H1 (cell line): ENCODE results near the gene INHA. TPM values are rescaled to one million over a fixed set of nuclear protein-coding genes. Genes with fewer than 3 reads are reported as not detected.

Experiments
- ASH2L ChIP-seq: fragments of 200-600, 300-600 bp; sonication (generic); IDR thresholded peaks from one replicate; pipeline ENCODE4 v1.7.1; 2017; ENCODE audit warnings: low read length
- CEBPB ChIP-seq: IDR thresholded peaks from 2 replicates; pipeline ENCODE4 v1.6.1; 2012; ENCODE audit warnings: low read depth, low read length
- CHD2 ChIP-seq: IDR thresholded peaks from 2 replicates; pipeline ENCODE4 v1.6.1; 2012; ENCODE audit warnings: low read length, improper control_type of control experiment
- CTBP2 ChIP-seq: IDR thresholded peaks from 2 replicates; pipeline ENCODE4 v1.7.0; 2011; ENCODE audit warnings: borderline replicate concordance, mild to moderate bottlenecking, moderate library complexity, mixed read lengths, low read length; ENCODE audit not compliant: insufficient read depth, insufficient read length
- GABPA ChIP-seq: IDR thresholded peaks from 2 replicates; pipeline ENCODE4 v1.6.1; 2011; ENCODE audit warnings: mild to moderate bottlenecking, low read length, moderate library complexity, borderline replicate concordance; ENCODE audit not compliant: insufficient read depth
- JUN ChIP-seq: IDR thresholded peaks from 2 replicates; pipeline ENCODE4 v1.6.1; 2011; ENCODE audit warnings: low read depth, mild to moderate bottlenecking, improper control_type of control experiment, low read length
- SIN3A ChIP-seq, 2 experiments: IDR thresholded peaks in 1 of 2; conservative IDR thresholded peaks in 1 of 2; 2 replicates each; pipeline ENCODE4 v1.6.1; 2011 to 2012; ENCODE audit warnings: low read length in 2 of 2, improper control_type of control experiment in 1 of 2, low read depth in 1 of 2, mild to moderate bottlenecking in 1 of 2
- SP4 ChIP-seq: IDR thresholded peaks from 2 replicates; pipeline ENCODE4 v1.6.1; 2012; ENCODE audit warnings: low read length, inconsistent platforms
- TBP ChIP-seq: IDR thresholded peaks from 2 replicates; pipeline ENCODE4 v1.6.1; 2011; ENCODE audit warnings: low read depth, low read length, improper control_type of control experiment
- polyA plus RNA-seq, 7 experiments: library from polyadenylated mRNA; depleted of rRNA in 3 of 7; stranded (reverse) in 5 of 7; unstranded in 2 of 7; fragments of >200 nt in 5 of 7; fragments of 200-250 nt in 2 of 7; gene quantifications; 1 replicate in 5 of 7; 2 replicates in 1 of 7; 4 replicates in 1 of 7; pipeline versions ENCODE4 v1.2.1 to v1.2.3, GENCODE V29; 2011 to 2013; ENCODE audit warnings: missing spikeins in 2 of 7, mixed read lengths in 2 of 7
- total RNA-seq: library from RNA; stranded (reverse); fragmentation: NEBNext Ultra II Directional; extraction: Animal tissue kit (Norgen Biotek cat#: 25700); gene quantifications from 2 replicates; pipeline ENCODE4 v1.2.1, GENCODE V29; 2021
- TF ChIP-seq, protein P1 (sequence below): fragments of 300-600 bp; sonication (generic); IDR thresholded peaks from 2 replicates; pipeline ENCODE4 v1.7.1; 2012; ENCODE audit warnings: low read length, moderate library complexity, mild to moderate bottlenecking, inconsistent platforms; ENCODE audit not compliant: insufficient replicate concordance

The INHA gene
- total and polyA plus RNA-seq, 2 of the 8 experiments (the other 6 are each of a cell fraction or from before 2014, with no cell fraction given), result 0.65 to 2.7 TPM

DNA sequence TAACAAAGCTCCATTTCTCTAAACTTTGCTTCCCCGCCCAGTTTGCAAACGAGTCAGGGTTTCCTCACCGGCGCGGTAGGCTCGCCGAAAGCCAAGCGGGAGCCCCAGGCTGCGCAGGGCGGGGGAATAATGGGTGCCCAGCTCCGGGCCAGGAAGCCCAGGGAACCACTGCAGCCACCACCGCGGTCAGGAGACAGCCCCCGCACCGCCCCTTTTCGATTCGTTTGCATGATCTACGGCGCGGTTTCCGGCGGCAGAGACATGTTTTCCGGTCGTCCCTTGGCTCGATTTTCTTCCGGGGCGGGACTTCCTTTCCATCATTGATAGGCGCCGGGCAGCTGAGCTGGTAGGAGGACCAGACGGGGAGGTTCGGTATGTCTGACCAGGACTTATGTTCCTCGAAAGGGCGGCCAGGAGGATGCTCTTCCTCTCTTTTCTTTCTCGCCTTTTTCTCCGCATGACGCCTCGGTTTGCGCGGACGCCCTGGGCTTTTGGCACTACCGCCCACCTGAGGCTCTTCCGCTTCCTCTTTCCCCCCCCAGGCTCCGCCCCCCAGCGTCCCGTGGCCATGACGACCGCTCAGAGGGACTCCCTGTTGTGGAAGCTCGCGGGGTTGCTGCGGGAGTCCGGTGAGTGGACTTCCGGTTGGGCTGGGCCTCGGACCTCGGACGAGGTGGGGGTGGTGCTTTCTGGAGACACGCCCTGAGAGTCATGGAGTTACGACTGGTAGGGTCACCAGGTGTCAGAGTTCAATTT, 25.6 kb downstream of the INHA start, which contains the start of gene STK11IP (continued):
- TF ChIP-seq, protein P1, sequence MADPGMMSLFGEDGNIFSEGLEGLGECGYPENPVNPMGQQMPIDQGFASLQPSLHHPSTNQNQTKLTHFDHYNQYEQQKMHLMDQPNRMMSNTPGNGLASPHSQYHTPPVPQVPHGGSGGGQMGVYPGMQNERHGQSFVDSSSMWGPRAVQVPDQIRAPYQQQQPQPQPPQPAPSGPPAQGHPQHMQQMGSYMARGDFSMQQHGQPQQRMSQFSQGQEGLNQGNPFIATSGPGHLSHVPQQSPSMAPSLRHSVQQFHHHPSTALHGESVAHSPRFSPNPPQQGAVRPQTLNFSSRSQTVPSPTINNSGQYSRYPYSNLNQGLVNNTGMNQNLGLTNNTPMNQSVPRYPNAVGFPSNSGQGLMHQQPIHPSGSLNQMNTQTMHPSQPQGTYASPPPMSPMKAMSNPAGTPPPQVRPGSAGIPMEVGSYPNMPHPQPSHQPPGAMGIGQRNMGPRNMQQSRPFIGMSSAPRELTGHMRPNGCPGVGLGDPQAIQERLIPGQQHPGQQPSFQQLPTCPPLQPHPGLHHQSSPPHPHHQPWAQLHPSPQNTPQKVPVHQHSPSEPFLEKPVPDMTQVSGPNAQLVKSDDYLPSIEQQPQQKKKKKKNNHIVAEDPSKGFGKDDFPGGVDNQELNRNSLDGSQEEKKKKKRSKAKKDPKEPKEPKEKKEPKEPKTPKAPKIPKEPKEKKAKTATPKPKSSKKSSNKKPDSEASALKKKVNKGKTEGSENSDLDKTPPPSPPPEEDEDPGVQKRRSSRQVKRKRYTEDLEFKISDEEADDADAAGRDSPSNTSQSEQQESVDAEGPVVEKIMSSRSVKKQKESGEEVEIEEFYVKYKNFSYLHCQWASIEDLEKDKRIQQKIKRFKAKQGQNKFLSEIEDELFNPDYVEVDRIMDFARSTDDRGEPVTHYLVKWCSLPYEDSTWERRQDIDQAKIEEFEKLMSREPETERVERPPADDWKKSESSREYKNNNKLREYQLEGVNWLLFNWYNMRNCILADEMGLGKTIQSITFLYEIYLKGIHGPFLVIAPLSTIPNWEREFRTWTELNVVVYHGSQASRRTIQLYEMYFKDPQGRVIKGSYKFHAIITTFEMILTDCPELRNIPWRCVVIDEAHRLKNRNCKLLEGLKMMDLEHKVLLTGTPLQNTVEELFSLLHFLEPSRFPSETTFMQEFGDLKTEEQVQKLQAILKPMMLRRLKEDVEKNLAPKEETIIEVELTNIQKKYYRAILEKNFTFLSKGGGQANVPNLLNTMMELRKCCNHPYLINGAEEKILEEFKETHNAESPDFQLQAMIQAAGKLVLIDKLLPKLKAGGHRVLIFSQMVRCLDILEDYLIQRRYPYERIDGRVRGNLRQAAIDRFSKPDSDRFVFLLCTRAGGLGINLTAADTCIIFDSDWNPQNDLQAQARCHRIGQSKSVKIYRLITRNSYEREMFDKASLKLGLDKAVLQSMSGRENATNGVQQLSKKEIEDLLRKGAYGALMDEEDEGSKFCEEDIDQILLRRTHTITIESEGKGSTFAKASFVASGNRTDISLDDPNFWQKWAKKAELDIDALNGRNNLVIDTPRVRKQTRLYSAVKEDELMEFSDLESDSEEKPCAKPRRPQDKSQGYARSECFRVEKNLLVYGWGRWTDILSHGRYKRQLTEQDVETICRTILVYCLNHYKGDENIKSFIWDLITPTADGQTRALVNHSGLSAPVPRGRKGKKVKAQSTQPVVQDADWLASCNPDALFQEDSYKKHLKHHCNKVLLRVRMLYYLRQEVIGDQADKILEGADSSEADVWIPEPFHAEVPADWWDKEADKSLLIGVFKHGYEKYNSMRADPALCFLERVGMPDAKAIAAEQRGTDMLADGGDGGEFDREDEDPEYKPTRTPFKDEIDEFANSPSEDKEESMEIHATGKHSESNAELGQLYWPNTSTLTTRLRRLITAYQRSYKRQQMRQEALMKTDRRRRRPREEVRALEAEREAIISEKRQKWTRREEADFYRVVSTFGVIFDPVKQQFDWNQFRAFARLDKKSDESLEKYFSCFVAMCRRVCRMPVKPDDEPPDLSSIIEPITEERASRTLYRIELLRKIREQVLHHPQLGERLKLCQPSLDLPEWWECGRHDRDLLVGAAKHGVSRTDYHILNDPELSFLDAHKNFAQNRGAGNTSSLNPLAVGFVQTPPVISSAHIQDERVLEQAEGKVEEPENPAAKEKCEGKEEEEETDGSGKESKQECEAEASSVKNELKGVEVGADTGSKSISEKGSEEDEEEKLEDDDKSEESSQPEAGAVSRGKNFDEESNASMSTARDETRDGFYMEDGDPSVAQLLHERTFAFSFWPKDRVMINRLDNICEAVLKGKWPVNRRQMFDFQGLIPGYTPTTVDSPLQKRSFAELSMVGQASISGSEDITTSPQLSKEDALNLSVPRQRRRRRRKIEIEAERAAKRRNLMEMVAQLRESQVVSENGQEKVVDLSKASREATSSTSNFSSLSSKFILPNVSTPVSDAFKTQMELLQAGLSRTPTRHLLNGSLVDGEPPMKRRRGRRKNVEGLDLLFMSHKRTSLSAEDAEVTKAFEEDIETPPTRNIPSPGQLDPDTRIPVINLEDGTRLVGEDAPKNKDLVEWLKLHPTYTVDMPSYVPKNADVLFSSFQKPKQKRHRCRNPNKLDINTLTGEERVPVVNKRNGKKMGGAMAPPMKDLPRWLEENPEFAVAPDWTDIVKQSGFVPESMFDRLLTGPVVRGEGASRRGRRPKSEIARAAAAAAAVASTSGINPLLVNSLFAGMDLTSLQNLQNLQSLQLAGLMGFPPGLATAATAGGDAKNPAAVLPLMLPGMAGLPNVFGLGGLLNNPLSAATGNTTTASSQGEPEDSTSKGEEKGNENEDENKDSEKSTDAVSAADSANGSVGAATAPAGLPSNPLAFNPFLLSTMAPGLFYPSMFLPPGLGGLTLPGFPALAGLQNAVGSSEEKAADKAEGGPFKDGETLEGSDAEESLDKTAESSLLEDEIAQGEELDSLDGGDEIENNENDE, result no peak
- 0 out of 2 replicates have a peak, but pooled peaks have one; percentile 19 for TF ChIP-seq JUN
- peak; percentile 69 for TF ChIP-seq TBP
- TF ChIP-seq SP4, result peak; percentile 72; the same call in 1 of the 2 replicates
- TF ChIP-seq CTBP2, result no peak
- peak; percentile 87 for TF ChIP-seq GABPA
- TF ChIP-seq CHD2, result peak; percentile 57; the same call in 1 of the 2 replicates
- TF ChIP-seq CEBPB, result no peak
- TF ChIP-seq ASH2L, result peak; percentile 59
- TF ChIP-seq SIN3A (conservative IDR thresholded peaks at IDR 0.05 in 1 of 2, IDR thresholded peaks at IDR 0.05 in 1 of 2; ENCODE audit: low read depth in 1 of 2, low read length in 2 of 2), result peak; percentile 93 to 99
